AG10803 (cell line): ENCODE measurements around the gene MYCN.

ENCODE experiments used
- DNase-seq: peaks from one replicate; pipeline ENCODE4 v3.0.0; 2010; ENCODE audit warnings: low read depth
- H3K4me3 ChIP-seq: 2 replicates; pipeline ENCODE4 v1.5.1; 2011; ENCODE audit warnings: mild to moderate bottlenecking, low read length, control low read depth
- TF ChIP-seq, protein P1 (sequence below): conservative IDR thresholded peaks from 2 replicates; pipeline ENCODE4 v1.5.1; 2011; ENCODE audit warnings: mild to moderate bottlenecking, low read length, control low read depth, inconsistent platforms

MYCN gene

DNA sequence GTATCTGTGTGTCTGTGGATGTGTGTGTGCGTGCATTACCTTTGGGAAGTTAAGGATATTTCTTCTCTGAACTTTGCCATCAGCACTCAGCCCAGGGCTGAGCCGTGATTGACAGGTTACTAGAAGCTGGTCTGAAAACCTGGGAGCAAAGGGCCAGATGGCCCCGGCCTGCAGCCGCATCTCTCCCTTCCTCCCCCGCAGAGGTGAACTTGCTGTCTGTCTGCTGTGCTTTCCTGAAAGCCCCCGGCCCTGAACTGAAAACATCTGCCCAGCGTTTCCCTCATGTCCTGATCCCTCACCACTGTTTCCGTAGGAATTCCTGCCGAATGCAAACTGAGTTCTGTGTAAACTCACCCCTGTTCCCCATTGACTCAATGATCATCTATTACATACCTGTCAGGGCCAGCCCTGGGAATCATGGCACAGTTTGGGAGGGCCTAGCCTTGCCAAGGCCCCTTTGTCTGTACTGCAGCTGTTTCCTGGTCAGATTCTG is 45.8 kb downstream of the MYCN start:
- DNase-seq: no peak
- TF ChIP-seq, protein P1, sequence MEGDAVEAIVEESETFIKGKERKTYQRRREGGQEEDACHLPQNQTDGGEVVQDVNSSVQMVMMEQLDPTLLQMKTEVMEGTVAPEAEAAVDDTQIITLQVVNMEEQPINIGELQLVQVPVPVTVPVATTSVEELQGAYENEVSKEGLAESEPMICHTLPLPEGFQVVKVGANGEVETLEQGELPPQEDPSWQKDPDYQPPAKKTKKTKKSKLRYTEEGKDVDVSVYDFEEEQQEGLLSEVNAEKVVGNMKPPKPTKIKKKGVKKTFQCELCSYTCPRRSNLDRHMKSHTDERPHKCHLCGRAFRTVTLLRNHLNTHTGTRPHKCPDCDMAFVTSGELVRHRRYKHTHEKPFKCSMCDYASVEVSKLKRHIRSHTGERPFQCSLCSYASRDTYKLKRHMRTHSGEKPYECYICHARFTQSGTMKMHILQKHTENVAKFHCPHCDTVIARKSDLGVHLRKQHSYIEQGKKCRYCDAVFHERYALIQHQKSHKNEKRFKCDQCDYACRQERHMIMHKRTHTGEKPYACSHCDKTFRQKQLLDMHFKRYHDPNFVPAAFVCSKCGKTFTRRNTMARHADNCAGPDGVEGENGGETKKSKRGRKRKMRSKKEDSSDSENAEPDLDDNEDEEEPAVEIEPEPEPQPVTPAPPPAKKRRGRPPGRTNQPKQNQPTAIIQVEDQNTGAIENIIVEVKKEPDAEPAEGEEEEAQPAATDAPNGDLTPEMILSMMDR: no peak
- H3K4me3 ChIP-seq: no peak overlapping the region

DNA sequence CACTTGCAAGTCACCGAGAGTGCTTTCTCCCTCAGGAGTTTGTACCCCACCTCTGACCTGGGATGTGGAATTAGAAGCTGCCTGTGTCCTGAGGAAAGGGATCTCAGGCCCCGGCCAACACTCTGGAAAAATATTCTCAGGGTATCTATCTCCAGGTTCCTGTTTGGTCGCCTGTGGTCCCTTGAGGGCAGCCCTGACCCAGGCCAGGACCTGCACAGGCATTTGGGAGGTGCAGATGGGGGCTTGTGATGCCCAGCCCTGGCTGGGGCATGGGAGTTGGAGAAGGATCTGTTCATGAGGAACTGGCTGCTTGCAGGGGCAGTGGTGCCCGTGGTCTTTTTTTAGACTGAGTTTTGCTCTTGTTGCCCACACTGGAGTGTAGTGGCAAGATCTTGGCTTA is 46.3 kb downstream of the MYCN start:
- DNase-seq: no peak
- TF ChIP-seq, protein P1: no peak
- no peak overlapping the region for H3K4me3 ChIP-seq

DNA sequence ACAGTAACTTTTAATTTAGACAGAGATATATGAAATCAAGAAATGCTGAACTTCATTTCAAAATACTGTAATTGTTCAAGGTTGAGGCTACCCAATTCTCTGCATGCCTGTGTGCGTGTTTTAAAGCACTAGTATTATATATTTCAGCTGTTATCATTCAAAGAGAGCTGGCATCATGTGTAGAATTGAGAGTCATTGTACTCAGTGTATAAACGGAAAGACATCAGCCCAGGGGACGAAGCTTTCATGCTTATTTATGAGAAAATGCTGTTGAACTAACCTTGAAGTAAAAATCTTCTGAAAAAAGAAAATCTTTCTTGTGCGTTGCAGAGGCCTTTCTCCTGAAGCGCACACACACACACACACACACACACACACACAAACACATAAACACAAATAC is 48.4 kb downstream of the MYCN start:
- no peak for DNase-seq
- H3K4me3 ChIP-seq: no peak overlapping the region
- TF ChIP-seq, protein P1: no peak

DNA sequence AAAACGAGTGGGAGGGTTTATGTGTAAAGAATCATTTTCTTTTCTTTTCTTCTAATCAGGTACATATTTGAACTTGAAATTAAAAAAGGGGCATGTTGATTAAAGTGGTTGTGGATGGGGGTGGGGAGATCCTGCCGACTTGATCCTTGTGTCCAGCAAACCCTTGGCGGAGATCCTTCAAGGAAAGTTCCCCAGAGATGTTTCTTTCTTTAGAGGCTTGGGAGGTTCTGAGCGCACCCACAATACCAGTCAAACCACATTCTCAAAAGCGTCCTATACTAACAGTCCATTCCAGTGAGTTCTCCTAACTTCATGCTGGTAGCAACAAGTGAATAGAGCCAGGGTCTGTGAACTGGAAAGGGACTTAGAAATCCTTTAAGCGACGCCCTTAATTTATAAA is 49.2 kb downstream of the MYCN start:
- no peak overlapping the region for H3K4me3 ChIP-seq
- no peak for DNase-seq
- TF ChIP-seq, protein P1: no peak

DNA sequence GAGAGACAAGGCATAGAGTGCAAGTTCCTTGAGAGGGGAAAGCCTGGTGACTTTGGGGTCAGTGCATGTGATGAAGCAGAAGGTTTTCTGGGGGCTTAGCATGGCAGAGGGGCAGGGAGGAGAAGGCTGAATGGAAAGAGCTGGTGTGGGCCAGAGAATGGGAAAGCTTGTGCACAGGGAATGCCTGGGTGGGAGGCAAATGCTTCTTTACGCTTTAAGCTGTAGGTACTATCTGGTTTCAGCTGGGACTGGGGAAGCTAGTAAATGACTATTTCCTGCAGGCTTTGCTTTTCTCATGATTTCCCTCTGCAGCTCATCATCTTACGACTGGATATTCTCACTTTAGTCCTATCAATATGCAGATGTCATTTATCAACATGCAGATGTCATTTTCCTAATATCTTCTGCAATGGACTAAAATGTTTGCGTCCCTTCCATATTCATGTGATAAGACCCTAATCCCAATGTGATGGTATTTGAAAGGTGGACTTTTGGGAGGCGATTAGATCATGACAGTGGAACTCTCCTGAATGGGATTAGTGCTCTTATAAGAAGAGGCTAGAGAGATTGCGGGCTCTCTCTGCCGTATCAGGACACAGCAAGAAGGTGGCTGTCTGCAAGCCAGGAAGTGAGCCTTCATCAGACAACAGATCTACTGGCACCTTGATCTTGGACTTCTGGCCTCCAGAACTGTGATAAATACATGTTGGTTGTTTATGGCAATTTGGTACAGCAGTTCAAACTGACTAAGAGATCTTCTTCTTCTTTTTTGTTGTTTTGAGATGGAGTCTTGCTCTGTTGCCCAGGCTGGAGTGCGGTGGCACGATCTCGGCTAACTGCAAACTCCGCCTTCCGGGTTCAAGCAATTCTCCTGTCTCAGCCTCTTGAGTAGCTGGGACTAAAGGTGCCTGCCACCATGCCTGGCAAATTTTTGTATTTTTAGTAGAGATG is 50.1 kb downstream of the MYCN start:
- no peak for DNase-seq
- H3K4me3 ChIP-seq: no peak overlapping the region
- TF ChIP-seq, protein P1: no peak

DNA sequence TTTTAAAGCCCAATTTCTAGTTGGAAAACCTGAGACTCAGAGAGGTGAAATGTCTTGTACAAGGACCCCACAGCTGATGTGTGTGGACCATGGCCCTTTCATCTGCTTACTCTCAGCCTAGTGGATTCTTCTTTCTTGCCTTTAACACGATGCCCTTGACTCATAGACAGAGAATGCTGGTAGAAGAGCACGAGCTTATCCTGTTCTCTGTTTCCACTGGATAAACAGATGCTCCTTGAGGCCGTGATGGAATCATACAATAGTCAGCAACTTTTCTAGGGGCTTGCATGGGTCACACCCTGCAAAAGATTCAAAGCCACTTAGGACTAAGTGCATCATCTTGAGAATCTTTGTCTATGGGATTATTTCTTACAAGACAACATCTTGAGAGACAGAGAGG is 50.9 kb downstream of the MYCN start:
- H3K4me3 ChIP-seq: no peak overlapping the region
- DNase-seq: no peak
- TF ChIP-seq, protein P1: no peak
